Measurements from ENCODE around the gene ZNF90. TPM values are rescaled to one million over a fixed set of nuclear protein-coding genes. Genes with fewer than 3 reads are reported as not detected.

ZNF90 gene
- total and polyA plus RNA-seq, 11 donors: 0.25 to 2.6 (median 0.57) TPM

DNA sequence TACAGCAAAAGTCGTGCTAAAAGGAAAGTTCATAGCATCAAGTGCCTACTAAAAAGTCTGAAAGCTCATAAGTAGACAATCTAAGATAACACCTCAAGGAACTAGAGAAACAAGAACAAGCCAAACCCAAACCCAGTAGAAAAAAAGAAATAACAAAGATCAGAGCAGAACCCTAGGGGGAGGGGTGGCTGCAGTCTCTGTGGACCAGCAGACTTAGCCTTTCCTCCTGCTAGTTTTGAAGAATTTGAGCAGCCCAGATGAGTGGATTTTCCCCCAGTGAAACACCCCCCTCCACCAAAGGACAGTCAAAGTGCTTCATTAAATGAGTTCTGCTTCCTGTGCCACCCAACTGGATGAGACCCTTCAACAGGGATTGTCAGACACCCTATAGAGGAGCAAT lies 86.7 kb downstream of the ZNF90 start:
- Histone ChIP-seq H3K36me3 (no peaks in the 10 kb centered on the region), H3K4me1 (peaks cover 0 to 10% (median 6%) of the 10 kb centered on the region in 12 donors), H3K4me3 (no peak overlapping the region), H3K27me3 (no peaks in the 10 kb centered on the region), H3K9me3 (no peaks in the 10 kb centered on the region), H3K27ac (no peak overlapping the region)
- DNase-seq (no peak), ATAC-seq (no peak)
- WGBS, 4 donors: 89 to 94% (median 92%) methylated on average over 1 of the region's 1 CpG
- TF ChIP-seq POLR2A (IDR thresholded peaks at IDR 0.05): no peak
- TF ChIP-seq, protein P1, sequence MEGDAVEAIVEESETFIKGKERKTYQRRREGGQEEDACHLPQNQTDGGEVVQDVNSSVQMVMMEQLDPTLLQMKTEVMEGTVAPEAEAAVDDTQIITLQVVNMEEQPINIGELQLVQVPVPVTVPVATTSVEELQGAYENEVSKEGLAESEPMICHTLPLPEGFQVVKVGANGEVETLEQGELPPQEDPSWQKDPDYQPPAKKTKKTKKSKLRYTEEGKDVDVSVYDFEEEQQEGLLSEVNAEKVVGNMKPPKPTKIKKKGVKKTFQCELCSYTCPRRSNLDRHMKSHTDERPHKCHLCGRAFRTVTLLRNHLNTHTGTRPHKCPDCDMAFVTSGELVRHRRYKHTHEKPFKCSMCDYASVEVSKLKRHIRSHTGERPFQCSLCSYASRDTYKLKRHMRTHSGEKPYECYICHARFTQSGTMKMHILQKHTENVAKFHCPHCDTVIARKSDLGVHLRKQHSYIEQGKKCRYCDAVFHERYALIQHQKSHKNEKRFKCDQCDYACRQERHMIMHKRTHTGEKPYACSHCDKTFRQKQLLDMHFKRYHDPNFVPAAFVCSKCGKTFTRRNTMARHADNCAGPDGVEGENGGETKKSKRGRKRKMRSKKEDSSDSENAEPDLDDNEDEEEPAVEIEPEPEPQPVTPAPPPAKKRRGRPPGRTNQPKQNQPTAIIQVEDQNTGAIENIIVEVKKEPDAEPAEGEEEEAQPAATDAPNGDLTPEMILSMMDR (IDR thresholded peaks at IDR 0.05): no peak
- intact Hi-C loops (cut with DNase I): no loop called here

DNA sequence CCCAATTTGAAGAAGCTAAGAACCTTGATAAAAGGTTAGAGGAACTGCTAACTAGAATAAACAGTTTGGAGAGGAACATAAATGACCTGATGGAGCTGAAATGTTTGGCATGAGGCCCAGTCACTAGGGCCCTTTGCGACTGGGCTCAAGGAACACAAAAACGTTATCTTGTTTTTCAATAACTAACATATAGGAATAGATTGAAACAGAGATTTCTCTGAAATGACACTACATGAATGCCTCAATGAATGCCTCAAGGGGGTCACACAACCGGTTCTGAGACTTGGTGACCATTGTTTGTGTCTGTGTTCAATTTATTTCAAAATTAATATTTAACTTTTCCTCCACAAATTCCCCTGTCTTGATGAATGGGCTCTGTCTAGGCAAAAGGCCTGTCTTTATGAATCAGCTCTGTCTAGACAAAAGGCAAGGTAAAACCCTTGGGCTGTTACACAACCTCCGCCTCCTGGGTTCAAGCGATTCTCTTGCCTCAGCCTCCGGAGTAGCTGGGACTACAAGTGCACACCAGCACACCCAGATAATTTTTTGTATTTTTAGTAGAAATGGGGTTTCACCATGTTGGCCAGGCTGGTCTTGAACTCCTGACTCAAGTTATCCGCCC lies 88.3 kb downstream of the ZNF90 start:
- Histone ChIP-seq H3K27ac (no peak overlapping the region), H3K4me3 (no peak overlapping the region), H3K27me3 (no peaks in the 10 kb centered on the region), H3K36me3 (peaks cover 0 to 11% (median 0%) of the 10 kb centered on the region in 9 donors), H3K9me3 (no peaks in the 10 kb centered on the region), H3K4me1 (peaks cover 0 to 10% (median 6%) of the 10 kb centered on the region in 12 donors)
- intact Hi-C loops (cut with DNase I): loop anchor here in 3 of 10 donors (2.0 to 5.0 kb wide), 4 partner anchors 71 to 114 kb away; partner anchors contain the start of gene ZNF90 (in 1 of the 3)
- ATAC-seq: no peak
- TF ChIP-seq POLR2A (IDR thresholded peaks at IDR 0.05): no peak
- DNase-seq: no peak
- 78 to 81% (median 80%) methylated on average over 7 of the region's 7 CpGs for WGBS, 4 donors

DNA sequence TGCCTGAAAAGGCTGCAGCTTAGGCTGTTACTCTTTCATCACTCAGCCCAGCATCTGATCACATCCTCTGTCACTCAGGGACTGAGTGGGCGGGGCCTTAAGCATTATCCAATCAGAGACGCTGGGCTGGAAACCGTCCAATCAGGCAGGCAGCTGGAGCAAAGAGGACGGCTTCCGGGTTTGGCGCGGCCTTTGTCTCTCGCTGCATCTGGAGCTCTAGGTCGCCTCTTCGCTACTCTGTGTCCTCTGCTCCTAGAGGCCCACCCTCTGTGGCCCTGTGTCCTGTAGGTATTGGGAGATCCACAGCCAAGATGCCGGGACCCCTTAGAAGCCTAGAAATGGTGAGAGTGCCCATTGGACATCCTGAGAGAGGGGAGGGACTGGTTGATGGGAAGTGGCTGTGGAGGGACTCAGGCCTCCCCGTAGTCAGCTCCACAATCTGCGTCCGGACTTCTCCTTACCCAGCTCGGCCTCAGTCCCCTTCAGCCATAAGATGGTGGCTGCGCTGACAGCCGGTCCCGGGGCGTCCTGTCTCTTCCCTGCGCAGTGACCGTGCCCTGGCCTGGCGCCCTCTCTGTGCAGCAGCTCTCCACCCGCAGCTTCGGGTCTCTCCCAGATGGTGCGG lies 89.3 kb downstream of the ZNF90 start, which contains the start of gene ZNF486:
Gene ZNF486, plus strand, starts transcription at position 195 of the 625 bp plus-strand sequence. Its CDS starts 117 bp downstream, at position 312.
- peak; percentile 95 to 99 (median 96) for DNase-seq
- no peaks in the 10 kb centered on the region for H3K27me3 ChIP-seq
- peak; percentile 98 to 99 (median 99) for ATAC-seq
- intact Hi-C loops (cut with DNase I): loop anchor here in 3 of 10 donors (2.0 to 5.0 kb wide), 4 partner anchors 70 to 115 kb away; partner anchors contain the start of gene ZNF90 (in 1 of the 3)
- peak within 1 kb of the TSS; percentile 40 to 89 (median 70) for H3K4me3 ChIP-seq
- peaks cover 0 to 10% (median 6%) of the 10 kb centered on the region in 12 donors for H3K4me1 ChIP-seq
- peak in 1 of 2 donors; percentile 52 for TF ChIP-seq POLR2A (IDR thresholded peaks at IDR 0.05)
- TF ChIP-seq, protein P1 (IDR thresholded peaks at IDR 0.05): no peak
- peaks cover 0 to 20% (median 0%) of the 10 kb centered on the region in 9 donors for H3K36me3 ChIP-seq
- H3K27ac ChIP-seq: peak within 1 kb of the TSS in 11 of 12 donors; percentile 37 to 81 (median 69)
- WGBS, 4 donors: 0 to 1% (median 0%) methylated on average over 19 to 25 of the region's 25 CpGs
- no peaks in the 10 kb centered on the region for H3K9me3 ChIP-seq

DNA sequence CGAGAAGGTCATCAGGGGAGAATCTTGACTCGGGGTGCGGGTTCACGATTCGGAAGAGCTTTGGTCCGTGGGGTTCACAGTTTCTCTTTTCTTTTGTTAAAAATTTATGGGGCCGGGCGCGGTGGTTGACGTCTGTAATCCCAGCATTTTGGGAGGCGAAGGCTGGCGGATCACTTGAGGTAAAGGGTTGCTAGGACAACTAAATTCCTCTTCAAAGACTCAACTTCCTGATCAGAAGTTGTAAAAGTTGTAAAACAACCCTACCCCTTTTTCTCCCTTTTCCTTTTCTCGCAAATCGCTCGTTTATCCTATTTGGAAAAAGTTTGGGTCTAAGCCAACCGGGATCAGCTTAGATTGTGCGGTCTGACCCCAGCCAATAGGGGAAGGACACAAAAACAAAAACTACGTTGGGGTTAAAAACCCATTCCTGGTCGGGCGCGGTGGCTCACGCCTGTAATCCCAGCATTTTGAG lies 89.9 kb downstream of the ZNF90 start:
- intact Hi-C loops (cut with DNase I): loop anchor here in 3 of 10 donors (2.0 to 5.0 kb wide), 4 partner anchors 70 to 115 kb away; partner anchors contain the start of gene ZNF90 (in 1 of the 3)
- H3K4me1 ChIP-seq: peaks cover 0 to 10% (median 6%) of the 10 kb centered on the region in 12 donors
- H3K9me3 ChIP-seq: no peaks in the 10 kb centered on the region
- no peaks in the 10 kb centered on the region for H3K27me3 ChIP-seq
- ATAC-seq (peak in 1 of 4 donors; percentile 8), DNase-seq (no peak)
- H3K4me3 ChIP-seq: peak overlapping the region; percentile 40 to 89 (median 70)
- TF ChIP-seq, protein P1 (IDR thresholded peaks at IDR 0.05): no peak
- no peak for TF ChIP-seq POLR2A (IDR thresholded peaks at IDR 0.05)
- peaks cover 0 to 20% (median 0%) of the 10 kb centered on the region in 9 donors for H3K36me3 ChIP-seq
- WGBS, 4 donors: 9 to 11% (median 11%) methylated on average over 22 of the region's 22 CpGs
- H3K27ac ChIP-seq: peak overlapping the region in 10 of 12 donors; percentile 37 to 81 (median 70)

Other genes starting within 250 kb of the ZNF90 start
- 10 to 100 TPM in 2 of 9 donors, 1 to 10 TPM in 7; 5.6 to 16.6 (median 8.1) TPM for gene ZNF253, start 212.1 kb upstream of the ZNF90 start, total RNA-seq
- 1 to 10 TPM; 3.8 to 5.5 TPM for gene ZNF253, start 212.1 kb upstream of the ZNF90 start, polyA plus RNA-seq
- gene ZNF93, start 177.1 kb upstream of the ZNF90 start, total RNA-seq: 1 to 10 TPM; 1.0 to 4.6 (median 2.3) TPM
- 1 to 10 TPM; 1.1 to 3.7 TPM for gene ZNF93, start 177.1 kb upstream of the ZNF90 start, polyA plus RNA-seq
- 1 to 10 TPM; 3.3 to 6.8 (median 5.5) TPM for gene ZNF682, start 38.5 kb upstream of the ZNF90 start, total RNA-seq
- 10 to 100 TPM in 1 of 2 donors, 1 to 10 TPM in 1; 3.8 to 10.2 TPM for gene ZNF682, start 38.5 kb upstream of the ZNF90 start, polyA plus RNA-seq
- 1 to 10 TPM; 1.2 to 3.5 (median 1.8) TPM for gene ZNF486, start 89.2 kb downstream of the ZNF90 start, total RNA-seq
- gene ZNF486, start 89.2 kb downstream of the ZNF90 start, polyA plus RNA-seq: 1 to 10 TPM; 1.1 to 1.8 TPM

Data from heart left ventricle (tissue), 16 donors.